Stimulated activated CD8-positive, alpha-beta memory T cell treated with anti-CD3 and anti-CD28 coated beads, Interleukin-2, amount 100 ng/mL, for 1 hour (primary cell): ENCODE results near the gene TXNDC17.
"Not testable (repeated sequence)": the region's sequence is repeated elsewhere in the genome, so short reads cannot be mapped to it uniquely, and the experiment has no call there.

ENCODE experiments used
- DNase-seq, 2 donors: peaks; one replicate each; pipeline ENCODE4 v3.0.0-alpha.2; 2020; ENCODE audit warnings: low read depth in 2 of 2

The TXNDC17 gene

DNA sequence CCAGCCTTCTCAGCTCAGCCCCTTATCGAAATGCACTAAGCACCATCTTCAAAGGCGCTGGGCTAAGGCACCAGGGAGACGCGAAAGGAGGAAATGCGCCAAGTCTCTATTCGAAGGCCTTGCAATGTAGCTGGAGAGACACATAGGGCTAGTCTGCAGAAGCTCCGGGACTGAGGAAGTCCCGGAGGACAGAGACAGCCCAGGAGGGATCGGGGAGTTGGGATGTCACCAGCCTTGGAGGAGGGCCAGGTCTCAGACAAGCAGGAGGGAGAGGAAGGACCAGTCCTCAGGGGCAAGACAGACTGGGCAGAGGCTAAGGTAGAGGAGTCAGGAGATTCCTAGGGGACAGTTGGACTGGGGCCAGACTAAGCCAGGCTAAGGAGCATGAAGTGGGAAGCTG, 19.2 kb downstream of the TXNDC17 start:
- no peak for DNase-seq

DNA sequence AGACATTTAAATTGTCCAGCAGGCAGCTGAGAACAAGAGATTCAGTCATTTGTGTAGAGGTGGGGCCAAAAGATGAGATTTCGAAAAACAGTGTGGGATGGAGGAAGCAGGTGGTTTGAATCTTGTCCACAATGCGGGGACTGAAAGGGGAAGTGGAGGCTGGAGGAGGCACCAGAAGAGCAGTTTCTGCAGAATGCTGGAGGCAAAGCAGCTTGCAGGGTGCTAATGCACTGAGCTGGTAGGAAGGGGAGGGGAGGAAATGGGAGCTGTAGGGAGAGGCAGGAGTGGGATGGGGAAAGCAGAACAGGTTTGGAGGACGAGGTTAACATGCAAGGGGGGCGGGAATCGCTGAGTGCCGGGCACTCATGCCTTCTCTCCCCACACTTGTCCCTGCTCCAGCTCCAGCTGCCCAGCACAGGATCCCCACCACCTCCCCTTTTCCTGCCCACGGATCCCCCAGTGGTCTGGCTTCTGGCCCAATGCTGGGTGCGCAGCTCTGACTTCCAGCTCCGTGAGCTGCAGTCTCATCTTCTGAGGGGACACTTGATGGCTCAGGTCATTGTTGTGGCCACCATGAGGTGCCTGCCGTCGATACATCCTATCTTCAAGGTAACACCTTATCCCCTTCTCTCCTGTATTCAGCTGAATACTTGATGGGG, 20.1 kb downstream of the TXNDC17 start:
- no peak for DNase-seq

DNA sequence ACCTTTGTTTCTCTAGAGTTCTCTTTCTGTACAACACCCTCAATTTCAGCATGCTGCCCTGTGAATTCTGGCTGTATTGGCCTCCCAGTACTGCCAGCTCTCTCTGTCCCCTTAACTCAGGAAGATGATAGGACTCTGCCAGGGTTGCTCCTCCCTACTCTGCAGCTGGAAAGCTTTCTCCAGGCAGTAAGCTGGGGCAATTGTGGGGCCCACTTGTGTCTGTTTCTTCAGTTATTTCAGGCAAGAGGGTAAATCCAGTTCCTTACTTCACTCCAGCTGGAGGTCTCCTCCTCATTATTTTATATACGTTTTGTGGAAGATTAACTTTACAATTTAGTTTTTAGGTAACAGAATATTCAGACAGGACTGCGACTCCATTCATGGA, 20.6 kb downstream of the TXNDC17 start:
- no peak for DNase-seq

DNA sequence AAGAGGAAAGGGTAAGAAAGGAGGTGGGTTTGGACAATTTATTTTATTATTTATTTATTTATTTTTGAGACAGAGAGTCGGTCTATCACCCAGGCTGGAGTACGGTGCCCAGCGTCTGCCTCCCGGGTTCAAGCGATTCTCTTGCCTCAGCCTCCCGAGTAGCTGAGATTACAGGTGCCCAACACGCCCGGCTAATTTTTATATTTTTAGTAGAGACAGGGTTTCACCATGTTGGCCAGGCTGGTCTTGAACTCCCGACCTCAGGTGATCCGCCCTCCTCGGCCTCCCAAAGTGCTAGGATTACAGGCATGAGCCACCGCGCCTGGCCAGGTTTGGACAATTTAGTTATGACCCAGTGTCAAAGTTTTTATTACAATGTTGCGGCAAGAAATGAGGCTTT, 22.3 kb downstream of the TXNDC17 start:
- not testable (repeated sequence) for DNase-seq

DNA sequence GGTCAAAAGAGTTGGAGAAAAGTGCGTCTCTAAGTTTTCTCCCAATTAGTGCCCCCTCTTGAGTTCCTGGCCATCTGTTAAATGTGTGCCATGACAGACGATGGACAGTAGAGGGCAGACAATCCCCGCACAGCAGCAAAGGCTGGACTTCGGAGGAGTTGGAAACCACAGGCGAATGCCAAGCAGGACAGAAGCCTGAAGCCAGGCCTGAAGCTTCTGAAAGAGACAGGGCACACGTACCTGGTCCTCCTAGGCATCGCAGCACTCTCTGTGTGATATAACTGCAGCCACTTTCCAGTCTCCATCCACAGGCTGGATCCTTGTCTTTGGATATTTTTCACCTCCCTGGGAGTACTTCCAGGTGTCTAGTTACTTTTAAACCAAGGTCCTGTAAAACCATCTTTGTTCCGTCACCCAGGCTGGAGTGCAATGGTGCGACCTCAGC, 25.2 kb downstream of the TXNDC17 start:
- DNase-seq = no peak

DNA sequence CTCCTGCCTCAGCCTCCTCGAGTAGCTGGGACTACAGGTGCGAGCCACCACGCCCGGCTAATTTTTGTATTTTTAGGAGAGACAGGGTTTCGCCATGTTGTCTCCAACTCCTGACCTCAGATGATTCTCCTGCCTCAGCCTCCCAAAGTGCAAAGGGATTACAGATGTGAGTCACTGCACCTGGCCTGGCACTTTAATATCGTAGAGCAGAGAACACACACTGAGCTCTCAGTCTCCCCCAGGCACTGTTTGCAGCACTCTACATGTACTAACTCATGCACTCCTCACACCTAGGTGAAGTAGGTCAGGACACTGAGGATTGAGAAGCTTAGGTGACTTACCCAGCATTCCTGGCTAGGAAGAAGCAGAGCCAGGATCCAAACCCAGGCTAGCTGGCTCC, 25.7 kb downstream of the TXNDC17 start:
- no peak for DNase-seq

DNA sequence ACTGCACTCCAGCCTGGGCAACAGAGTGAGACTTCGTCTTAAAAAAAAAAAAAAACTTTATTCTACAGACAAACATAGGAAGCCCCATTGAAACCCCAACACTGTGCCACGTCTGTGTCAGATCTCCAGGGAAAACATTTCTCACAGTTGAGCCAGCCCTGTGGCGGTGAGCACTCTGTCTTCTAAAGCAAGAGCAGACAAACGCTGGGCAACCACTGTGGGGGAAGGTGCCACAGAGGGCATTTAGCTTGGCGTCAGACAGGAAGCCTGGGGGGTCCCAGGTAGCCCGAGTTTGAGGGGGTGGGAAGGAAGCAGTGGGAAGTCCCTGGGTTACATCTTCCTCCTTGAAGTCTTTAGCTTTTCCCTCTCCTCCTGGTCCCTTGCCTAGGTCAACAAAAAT, 26.7 kb downstream of the TXNDC17 start:
- DNase-seq = no peak

DNA sequence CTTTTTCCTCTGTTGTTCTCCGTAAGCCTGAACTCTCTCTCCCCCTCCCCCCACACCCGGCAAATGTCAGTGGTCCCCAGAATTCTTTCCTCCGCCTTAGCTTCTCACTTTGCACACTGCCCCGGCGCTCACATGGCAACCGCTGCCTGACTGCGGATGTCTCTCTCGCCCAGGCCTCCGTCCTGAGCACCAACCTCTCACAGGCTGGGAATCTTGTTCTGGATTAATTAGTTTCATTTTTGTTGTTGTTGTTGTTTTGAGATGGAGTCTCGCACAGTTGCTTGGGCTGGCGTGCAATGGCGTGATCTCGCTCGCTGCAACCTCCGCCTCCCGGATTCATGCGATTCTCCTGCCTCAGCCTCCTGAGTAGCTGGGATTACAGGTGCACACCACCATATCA, 27.4 kb downstream of the TXNDC17 start:
- no peak for DNase-seq

DNA sequence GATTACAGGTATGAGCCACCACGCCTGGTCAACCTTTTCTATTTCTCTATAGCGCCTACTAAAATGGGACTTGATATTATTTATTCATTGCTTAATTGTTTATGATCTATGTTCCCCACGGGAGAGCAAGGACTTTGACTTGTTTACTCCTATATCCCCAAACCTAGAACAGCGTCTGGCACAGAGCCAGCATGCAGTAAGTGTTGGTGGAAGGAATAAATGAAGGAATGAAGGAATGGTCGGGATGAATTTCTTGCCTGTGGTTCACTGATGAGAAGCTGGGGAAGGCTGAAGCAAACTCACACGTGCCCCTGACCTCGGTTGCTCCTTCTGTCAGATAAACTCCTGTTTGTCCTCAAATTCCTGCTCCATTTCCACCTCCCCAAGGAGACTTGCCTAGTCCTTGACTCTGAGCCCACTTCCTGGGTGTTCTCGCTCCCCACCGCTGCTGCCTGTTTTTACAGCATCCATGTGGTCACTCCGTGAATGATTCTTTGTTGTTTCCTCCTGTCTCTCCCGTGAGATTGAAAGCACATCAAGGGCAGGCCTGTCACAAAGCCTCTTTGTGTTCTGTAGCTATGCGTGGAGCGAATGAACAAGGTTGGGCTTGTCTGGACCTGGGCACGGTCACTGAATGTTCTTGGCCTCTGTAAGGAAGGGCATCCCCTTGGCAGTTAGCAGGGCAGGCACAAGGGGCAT, 28.0 kb downstream of the TXNDC17 start:
- DNase-seq = no peak

DNA sequence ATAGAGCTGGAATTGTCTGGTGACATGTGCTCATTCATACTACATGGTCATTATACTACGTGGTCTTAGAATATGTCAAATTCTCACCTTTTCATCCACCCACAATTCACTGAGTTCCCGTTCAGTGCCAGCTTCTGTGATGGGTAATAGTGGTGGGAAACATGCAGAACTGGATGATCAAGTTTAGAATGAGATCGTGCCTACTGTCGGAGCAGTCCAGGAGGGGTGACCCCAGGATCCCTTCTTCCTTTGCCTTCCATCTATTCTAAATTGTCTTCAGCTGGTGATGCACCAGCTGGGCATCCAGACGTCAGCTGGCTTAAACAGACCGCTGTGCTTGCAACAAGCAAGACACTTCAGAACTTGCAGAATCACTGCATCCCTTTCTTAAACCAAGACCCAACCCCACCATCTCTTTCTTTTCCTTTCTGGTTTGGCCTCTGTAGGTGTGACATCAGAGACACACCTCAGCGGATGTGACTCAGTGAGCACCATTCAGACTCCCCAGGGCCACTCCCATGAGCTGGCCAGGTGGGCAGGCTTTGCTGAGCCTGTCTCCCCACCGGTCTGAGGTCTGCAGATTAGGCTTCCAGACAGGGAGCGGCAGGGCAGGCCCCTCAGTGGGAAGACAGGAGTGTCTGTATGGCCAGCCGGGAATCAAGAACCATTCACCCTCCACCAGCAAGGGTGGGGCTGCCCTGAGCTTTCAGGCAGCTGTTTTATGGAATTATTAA, 28.8 kb downstream of the TXNDC17 start:
- DNase-seq = no peak

DNA sequence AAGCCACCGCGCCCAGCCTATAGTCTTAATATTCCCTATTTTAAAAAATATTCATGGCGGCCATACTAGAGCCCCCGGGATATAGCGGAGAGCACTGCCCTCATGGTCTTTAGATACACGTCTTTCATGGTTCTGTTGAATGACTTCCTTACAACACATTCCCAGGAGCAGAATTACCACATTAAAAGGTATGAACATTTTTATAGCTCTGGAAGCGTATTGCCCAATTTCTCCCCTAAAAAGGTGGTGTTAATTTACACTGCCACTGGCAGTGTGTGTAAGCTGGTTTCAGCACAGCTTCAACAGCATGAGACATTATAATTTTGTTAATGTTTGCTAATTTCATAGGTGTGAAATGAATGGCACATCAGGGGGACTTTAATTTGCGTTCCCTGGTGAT, 29.7 kb downstream of the TXNDC17 start:
- DNase-seq = no peak

DNA sequence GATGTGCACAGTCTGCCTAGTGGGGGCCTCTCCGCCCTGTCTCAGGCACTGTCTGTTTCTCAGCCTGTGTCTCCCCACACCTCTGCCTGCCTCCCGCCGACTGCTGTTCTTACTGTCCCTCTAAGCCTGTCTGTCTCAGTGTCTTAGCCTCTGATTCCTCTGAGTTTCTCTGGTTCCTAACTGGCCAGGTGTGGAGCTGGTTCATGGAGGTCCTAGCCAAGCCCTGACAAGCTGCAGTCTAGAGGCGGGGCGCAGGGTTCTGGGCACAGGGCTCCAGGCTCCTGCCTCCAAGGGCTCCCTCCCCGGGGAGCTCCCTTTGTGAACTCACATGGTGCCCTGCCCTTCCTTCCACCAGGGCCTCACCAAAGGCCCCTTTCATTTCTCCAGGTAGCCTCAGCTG, 30.1 kb downstream of the TXNDC17 start:
- DNase-seq = no peak

DNA sequence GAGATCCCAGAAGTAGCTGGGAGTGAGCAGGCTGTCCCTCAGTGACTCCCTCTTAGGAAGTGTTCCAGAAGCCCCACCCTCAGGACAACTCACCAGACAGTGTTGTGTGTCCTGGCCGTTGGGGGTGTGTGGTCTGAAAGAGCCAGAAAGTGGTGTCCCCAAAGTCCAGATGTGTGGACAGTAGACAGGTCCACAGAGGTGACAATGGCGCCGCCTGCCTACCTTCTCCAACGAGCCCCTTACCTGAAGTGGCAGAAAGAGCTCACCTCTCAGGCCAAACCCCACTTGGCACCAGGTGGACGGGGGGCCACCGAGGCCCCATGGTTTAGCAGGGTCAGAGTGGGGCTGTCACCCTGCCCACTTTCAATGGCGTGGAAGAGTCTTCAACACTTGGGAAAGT, 30.6 kb downstream of the TXNDC17 start:
- no peak for DNase-seq

DNA sequence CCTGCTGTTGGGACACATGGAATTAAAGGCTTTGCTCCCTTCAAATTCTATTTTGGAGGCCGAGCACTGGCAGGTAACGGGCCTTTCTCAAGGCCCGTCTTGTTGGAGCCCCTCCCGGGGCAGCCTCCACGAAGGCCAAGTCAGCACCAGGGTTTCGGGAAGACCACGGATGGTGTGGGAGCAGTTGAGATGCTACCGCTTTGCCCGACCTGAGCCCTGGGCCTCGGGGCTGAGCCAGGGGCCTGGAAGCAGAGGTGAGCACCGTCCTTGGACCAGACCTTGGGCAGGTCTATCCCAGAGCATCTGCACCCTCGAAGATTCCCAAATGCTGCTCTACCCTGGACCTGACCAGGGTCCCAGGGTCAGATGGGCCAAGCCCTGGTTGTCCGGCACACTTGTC, 33.7 kb downstream of the TXNDC17 start:
- DNase-seq = no peak

DNA sequence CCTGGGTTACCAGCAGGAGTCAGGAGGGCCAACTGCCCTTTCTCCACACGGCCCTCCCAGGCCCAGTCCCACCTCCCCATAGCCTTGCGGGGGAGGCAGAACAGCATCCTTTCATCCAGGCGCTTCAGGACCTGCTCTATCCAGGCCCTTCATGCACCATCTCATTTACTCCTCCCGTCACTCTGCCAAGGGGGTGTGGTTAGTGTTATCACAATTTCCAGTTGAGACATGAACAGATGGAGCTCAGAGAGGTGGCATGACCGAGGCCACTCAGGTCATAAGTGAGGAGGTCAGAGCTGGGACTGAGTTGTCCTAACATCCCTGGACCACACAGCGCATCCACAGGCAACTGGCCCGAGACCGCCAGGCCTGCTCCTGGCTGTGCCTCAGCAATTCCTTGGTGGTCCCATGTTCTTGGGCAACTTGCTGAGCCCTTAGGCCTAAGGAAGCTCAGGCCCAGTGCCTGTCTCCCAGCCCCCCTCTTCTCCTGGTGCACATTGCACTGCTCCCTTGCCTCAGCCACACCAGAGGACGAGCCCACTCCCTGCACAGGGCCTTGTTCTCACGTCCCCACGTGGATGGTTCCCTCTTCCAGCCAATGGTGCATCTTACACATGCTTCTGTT, 34.5 kb downstream of the TXNDC17 start:
- no peak for DNase-seq

DNA sequence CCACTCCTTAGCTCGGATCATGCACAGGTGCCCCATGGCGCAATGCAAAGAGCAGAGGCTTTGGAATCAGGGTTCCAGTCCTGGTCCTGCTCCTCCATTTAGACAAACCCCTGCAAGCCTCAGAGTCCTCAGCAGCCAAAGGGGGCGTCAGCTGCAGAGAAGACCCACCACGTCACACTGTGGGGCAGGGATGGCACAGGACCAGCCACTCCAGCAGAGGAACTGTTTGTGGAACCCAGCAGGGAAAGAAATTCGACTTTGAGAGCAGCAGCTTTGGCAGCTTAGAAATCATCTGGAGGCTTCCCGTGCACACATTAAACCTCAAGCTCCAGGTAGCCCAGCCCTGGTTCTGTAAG, 35.9 kb downstream of the TXNDC17 start:
- no peak for DNase-seq

DNA sequence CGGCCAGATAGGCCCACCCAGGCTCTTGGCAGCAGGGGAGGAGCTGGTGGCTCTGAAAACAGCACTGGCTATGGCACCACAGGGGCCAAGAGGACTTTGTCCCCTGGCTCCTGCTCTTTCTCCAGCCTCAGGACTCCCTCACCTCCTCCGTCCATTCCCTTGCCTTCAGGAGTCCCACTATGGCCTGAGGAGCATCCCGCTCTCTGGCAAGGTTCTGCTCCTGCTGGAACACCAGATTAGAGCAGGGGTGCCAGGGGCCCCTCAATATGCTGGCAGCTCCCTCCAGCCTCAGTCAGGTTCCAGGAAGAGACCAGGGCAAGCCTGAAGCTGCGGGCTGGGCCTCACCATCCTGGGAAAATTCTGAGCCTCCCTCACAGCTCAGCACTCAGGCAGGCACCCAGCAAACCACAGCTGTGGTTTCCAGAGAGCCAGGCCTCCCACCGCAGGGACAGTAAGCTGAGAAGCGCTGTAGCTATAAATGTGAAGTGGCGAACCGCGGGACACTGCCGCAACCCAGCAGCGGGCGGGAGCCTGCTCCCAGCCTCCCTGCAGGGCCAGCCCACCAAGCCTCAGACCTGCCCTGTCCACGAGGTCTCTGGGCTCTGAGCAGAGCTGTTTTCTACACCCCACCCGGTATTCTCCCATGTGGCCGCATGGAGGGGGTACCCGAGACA, 36.4 kb downstream of the TXNDC17 start:
- DNase-seq = no peak

DNA sequence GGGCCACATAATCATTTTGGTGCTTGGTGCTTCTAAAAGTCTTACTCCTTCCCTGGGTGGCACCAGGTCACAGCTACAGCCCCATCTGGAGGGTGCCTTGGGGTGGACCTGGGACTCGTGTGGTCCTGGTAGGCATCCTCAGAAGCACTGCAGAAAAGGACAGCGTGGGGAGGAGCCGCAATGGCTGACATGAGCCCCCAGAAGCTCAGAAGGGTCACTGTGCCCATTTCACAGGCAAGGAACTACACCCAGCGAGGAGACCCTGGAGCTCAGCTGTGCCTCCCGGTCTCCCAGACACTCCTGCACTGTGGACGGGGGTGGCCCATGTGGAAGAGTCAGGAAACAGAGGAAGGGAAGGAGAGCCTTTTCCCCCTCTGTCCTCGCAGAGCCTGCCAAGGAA, 37.1 kb downstream of the TXNDC17 start:
- no peak for DNase-seq

DNA sequence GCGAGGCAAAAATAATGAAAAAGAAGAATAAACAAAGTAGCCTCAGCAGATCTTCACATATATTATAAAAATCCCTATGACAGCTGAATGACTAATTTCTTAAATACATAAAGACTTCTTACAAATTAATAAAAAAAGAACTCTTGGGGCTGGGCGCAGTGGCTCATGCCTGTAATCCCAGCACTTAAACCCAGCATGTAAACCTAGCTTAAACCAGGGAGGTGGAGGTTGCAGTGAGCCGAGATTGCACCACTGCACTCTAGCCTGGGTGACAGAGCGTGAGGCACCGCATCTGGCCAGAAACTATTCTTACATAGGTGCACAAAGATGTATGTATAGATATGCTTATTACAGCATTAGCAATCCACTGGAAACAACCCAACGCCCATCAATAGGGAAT, 38.4 kb downstream of the TXNDC17 start:
- no peak for DNase-seq

DNA sequence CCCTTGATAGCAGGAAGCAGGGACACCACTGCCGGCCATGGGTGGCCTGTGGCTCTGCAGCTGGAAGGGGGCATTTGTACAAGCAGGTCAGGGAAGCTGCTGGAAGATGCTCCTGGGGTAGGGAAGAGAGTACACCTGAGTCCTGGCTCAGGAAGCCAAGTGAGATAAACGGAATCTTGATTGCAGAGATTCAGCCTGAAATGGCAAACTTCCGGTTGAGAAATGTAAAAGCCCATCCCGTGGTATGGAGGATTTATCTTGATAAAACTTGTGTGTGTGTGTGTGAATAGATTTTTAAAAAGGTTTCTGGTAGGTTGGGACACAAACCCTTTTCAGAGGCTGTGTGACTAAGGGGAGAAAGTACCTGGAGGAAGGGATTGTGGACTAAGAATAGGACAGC, 40.3 kb downstream of the TXNDC17 start:
- DNase-seq = no peak

DNA sequence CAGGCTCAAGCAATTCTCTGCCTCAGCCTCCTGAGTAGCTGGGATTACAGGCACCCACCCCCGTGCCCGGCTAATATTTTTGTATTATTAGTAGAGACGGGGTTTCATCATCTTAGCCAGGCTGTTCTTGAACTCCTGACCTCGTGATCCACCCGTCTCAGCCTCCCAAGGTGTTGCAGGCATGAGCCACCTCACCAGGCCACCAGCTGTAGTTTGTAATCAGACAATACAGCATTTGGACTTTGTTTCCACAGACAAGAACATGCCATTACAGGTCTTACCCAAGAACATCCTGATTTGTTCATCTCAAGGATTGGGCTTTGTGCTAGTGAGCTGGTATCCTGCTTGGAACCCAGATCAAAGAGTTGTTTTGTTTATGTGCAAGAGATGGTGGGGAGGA, 40.8 kb downstream of the TXNDC17 start:
- no peak for DNase-seq

DNA sequence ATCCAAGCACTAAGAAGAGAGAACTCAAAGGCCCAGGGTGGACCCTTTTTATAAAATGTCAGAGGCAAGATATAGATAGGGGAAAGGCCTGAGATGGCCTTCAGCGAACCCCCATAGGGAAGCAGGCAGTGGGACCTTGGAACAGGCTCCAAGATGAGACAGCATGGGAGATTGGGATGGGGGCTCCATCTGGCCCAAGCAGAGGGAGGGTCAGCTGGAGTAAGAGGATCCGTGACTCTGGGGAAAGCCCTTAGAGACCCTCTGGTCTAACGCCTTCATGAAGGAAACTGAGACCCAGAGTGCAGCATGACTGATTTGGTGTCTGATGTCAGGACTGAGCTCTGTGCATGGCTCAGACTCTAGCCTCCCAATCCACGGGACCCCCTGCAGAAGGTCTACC, 41.5 kb downstream of the TXNDC17 start:
- DNase-seq = no peak
